ELR (cell line): ENCODE measurements around the gene MDM1.

ENCODE experiments used
- DNase-seq: peaks from one replicate; pipeline ENCODE4 v3.0.0-alpha.2; 2015; ENCODE audit warnings: low read depth

MDM1 gene

DNA sequence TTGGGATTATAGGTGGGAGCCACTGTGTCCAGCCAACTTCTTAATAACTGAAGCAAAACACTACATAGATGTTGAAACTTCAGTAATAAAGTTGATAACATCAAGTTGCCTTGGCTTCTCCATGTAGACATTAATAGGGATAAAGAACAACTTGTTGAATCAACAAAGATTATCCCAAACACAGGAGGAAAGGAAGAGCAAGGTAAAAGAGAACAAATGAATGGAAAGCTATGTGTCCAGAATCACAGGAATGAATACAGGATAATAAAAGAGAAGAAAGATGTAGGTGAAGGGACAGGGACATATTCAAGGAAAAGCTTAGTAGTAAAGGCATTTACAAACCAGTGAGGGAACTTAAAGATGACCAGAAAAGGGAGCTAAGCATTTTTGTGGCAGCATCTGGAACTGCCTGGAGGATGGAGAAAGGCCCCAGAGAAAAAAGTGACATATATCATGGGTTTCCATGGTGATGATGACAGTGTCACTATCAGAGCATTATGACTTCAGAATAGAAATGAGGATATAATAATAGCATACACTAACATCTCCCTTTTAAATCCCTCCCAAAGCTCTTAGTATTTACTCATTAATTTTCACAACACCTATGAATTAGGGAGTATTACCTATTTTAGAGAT lies 24.0 kb upstream of the MDM1 start:
- DNase-seq = no peak

GRCh38 chr12:68354977-68355541 lies 22.9 kb upstream of the MDM1 start:
- DNase-seq = no peak

GRCh38 chr12:68352067-68352466 lies 19.9 kb upstream of the MDM1 start:
- DNase-seq = peak; percentile 74

DNA sequence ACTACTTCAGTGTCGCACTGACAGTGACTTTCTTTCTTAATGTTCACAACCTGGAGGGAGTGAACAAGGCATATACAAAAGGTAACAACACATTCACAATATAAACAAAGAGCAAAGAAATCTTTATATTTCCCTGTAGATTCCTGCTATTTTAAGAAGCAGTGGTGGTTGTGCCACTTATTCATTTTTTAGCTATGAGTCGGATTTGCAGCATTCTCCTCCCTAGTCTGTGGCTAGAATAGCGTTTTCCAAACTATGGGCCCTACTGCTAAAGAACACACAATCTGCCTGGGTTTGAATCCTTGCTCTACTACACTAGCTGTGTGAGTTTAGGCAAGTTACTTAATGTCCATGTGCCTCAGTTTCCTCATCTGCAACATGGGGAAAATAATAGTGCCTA lies 18.6 kb upstream of the MDM1 start:
- DNase-seq = peak; percentile 56

GRCh38 chr12:68349921-68350606 lies 17.9 kb upstream of the MDM1 start:
- DNase-seq = no peak

DNA sequence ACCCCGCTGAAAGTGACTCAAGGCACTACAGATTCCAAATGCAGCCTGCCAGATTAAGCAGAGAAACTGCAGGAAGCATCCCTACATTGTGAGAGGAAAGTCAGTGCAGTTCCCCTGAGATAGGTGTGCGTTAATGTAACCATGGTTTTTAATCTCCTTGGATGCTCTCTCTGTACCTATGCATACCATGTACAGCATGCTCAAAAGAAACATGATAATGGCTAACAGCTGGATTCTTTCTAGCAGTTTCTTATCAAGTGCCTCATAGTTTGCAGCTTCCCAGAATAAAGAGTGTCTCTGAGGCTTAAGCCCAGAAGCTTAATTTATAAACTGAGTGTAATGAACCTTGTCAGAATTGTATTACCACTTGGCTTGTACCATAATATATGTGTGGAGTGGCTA lies 17.1 kb upstream of the MDM1 start:
- DNase-seq = no peak

GRCh38 chr12:68348419-68348818 lies 16.3 kb upstream of the MDM1 start:
- no peak for DNase-seq

DNA sequence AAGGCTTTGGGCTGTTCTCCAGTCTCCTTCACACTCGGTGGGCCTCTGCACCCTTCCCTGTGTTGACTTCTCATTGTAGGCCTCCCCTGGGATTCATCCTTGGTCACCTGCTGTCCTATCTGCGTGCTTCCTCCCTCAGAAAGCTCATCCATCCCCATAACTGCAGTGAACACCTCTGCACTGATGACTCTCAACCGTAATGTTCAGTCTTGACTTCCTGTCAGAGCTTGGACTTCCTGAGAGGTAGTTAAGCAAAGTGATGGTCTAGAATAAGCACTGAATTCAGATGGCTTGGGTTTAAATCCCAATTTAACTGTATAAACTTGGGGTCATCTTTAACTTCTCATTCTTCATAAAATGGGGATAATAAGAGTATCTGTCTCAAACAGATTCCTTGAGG lies 13.6 kb upstream of the MDM1 start:
- no peak for DNase-seq

DNA sequence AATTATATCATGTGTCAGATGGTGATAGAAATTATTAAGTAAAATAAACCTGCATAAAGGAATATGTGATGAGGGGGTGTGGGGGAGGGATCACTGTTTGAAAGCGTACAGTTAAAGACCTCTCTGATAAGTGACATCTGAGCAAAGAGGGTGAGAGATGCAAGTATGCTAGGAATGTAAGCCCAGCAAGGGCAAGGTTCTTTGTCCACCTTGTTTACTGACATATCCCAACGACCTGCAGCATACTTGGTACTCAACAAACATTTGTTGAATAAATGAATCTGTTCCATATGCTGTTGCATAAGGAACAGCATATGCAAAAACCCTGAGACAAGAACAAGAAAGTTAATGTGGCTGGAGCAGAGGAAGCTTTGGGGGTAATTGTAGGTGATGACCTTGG lies 12.0 kb upstream of the MDM1 start:
- DNase-seq = no peak

DNA sequence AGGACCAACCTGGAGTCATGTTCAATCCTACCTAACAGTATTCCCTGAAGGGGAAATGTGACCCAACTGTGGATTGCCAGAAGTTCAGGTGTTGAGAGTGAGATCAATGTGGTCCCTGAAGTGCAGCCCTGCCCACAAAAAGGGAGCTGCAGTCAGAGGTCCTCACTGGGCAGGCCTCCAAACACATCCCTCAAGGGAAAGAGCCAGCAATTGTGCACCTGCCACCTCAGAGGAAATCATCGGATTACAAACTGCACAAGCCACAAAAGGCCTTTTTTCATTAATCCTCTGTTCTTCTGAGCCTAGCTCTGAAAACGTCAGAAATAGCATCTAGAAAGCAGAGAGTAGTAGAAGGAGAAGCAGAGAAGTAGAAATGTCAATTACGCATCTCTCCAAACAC lies 10.8 kb upstream of the MDM1 start:
- DNase-seq = no peak

DNA sequence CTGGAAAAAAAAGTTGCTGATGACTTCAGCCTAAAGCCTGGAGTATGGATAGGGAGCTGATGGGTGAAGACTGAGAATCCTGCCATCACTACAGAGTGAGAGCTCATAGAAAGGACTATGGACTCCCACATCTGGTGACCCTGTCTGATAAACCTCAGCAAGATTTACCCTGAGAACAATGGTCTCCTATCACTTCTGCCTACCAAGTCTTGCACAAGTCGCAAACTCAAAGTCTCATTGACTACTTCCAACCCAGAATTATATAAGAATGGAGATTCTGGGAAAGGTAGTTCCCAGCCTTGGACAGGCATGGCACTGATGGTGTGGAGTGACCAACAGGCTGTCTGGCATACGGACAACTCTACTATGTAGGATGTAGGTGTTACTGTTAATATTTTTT lies 9.7 kb upstream of the MDM1 start:
- DNase-seq = no peak

- peak; percentile 4 for DNase-seq
Measured at GRCh38 chr12:68340404-68341270, 8.5 kb upstream of the MDM1 start.

DNA sequence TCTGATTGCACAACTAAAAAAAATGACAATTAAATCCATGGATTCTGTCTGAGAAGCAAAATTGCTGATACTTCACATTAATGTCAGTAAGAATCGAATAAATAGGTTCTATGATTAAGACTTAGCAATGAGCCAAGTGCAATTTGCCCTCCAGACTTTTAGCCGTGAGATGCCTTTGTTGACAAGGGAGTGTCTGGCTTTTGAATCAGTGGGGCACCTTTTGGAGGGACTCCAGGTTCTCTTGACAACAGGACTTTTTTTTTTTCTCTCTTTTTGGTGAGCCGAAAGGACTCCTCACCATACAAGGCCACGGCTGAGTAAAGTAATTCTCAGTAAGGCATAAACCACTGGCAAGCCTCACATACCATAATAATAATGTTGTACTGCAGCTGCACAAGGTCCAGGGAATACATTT lies 4.7 kb upstream of the MDM1 start:
- DNase-seq = no peak

DNA sequence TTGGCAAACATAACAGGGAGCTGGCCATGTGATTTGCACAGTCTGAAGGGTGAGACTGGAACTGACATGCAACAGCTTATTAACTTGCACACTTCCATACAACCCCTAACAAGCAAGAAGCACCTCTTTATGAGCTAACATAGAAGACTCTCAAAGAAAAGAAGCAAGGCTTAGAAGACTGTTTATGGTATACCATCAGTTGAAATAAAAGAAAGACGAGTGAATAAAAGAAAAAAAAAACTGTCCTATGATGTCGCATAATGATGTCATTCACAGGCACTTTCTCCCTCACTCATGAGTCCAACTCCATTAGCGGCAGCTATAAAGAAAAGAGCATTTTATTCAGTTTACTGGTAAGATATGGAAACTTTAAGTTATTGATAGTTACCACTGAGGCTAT lies 3.3 kb upstream of the MDM1 start:
- no peak for DNase-seq

DNA sequence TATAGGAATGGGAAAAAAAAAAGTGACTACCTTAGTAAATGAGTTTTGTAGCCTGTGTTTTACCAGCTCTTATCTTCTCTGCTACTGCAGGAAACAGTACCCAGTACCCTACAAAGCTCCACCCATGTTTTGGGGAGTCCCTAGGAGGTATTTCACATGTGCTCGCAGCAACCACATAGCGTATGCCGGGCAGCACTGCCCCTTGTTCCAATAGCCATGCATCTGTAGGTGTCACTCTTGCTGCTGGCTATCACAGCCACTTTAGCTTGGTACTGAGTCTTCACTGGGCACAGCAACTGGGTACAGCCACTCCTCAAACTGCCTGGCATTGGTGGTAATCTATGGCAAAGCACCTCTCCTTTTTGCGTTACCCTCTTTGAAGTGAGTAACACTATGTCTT lies 2.0 kb upstream of the MDM1 start:
- no peak for DNase-seq

GRCh38 chr12:68332728-68333630 lies 817 bp upstream of the MDM1 start:
- peak; percentile 13 for DNase-seq

DNA sequence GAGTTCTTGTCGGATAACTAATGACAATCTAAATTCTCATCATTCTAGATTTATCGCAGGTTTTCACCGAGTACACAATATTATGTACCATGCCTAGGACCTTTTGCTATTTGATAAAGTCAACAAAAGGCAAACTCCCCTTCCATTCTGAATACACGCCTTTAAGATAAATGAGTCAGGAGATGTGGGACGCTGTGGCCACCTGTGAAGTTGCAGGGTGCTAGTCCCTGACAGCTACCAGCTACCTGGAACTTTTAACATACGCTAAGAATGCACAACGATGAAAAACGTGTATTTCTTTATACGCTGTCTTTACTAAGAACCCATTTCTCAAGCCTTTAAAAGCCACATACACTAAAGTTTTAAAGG lies 678 bp downstream of the MDM1 start:
- peak; percentile 15 for DNase-seq

- DNase-seq = no peak
Measured at GRCh38 chr12:68327896-68328295, 4.3 kb downstream of the MDM1 start.

DNA sequence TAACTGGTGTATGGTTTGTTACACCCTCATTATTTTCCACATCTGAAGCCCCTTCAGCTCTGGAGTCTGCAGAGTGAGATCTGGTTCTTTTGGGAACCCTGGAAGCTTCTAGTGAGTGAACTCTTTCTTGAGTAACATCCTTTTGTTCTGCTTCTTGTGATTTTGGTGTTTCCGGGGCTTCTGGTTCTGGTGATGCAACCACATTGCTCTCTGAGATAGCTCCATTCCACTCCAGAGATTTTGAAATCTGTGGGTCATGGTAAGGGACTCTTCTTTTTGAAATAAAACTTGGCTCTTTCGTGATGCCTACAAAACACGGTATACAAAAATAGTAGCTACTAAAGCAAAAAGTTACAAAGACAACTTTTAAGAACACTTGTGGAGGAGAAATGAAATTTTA lies 5.4 kb downstream of the MDM1 start:
- no peak for DNase-seq

DNA sequence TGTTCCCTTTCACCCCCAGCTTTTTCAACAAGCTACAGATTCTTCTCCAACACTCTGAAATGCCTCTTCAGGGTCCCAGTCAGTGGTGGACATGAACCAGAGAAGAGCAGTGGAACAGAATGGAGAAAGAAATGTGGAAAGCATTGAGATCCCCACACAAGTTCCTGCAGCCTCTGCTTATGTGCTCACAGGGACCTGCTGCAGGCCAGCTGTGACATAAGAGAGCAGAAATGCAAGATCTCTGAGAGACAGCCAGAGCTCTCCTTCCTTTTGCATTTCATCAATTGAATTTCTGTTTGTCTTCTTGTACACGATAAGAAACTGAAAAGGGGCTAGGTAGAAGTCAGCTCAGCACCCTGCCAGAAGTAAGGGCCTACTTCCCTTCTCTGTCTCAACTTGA lies 6.2 kb downstream of the MDM1 start:
- no peak for DNase-seq

DNA sequence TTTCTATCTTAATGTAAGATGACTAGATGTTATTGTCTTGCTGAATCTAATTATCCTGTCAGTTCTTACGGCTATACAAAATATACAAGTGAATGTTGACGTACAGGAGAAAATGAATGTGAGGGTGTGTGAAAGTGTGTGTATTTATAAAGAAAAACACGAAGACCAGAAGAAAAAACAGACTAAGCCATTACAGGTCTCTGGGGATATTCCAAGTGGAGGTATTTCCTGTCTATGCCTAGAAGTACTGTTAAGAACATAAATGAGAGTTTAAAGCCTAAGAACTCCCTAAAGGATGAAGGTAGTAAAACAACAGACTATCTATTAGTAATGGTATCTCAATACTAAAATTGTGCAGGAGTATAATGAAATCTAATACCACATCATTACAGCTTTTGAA lies 7.6 kb downstream of the MDM1 start:
- DNase-seq = no peak

- no peak for DNase-seq
Measured at GRCh38 chr12:68321140-68321539, 11.0 kb downstream of the MDM1 start.
